Hepatocyte (in vitro differentiated cells): ENCODE results near the gene SLC25A17.

ENCODE experiments used
- EZH2phosphoT487 ChIP-seq: fragments of 200-600 bp; sonication (generic); IDR thresholded peaks from one replicate; pipeline ENCODE4 v1.6.1; 2018; ENCODE audit warnings: antibody characterized with exemption, mild to moderate bottlenecking, low read depth, moderate library complexity; ENCODE audit not compliant: unreplicated experiment, severe bottlenecking
- TF ChIP-seq, protein P1 (sequence below): fragments of 200-600 bp; sonication (generic); IDR thresholded peaks from 2 replicates; pipeline ENCODE4 v1.5.1; 2016; ENCODE audit warnings: antibody characterized with exemption, mild to moderate bottlenecking; ENCODE audit not compliant: poor library complexity

DNA sequence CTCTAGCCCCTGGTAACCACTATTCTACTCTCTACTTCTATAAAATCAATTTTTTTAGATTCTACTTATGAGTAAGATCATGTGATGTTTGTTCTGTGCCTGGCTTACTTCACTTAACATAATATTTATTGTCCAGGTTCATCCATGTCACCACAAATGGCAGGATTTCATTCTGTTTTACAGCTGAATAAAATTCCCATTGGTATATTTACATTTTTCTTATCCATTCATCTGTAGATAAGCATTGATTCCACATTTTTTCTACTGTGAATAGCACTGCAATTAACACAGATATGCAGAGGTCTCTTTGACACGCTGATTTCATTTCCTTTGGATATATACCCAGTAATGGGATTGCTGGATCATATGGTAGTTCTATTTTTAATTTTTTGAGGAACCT lies 15.8 kb downstream of the SLC25A17 start:
- no peak for TF ChIP-seq EZH2phosphoT487
- TF ChIP-seq, protein P1, sequence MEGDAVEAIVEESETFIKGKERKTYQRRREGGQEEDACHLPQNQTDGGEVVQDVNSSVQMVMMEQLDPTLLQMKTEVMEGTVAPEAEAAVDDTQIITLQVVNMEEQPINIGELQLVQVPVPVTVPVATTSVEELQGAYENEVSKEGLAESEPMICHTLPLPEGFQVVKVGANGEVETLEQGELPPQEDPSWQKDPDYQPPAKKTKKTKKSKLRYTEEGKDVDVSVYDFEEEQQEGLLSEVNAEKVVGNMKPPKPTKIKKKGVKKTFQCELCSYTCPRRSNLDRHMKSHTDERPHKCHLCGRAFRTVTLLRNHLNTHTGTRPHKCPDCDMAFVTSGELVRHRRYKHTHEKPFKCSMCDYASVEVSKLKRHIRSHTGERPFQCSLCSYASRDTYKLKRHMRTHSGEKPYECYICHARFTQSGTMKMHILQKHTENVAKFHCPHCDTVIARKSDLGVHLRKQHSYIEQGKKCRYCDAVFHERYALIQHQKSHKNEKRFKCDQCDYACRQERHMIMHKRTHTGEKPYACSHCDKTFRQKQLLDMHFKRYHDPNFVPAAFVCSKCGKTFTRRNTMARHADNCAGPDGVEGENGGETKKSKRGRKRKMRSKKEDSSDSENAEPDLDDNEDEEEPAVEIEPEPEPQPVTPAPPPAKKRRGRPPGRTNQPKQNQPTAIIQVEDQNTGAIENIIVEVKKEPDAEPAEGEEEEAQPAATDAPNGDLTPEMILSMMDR = no peak
